ENCODE data around the gene NKD2. TPM values are rescaled to one million over a fixed set of nuclear protein-coding genes. Genes with fewer than 3 reads are reported as not detected.
A peak's percentile ranks its signal among the peaks of the same experiment; 100 is the strongest.

Gene NKD2
- total and polyA plus RNA-seq, 2 of the 4 experiments (the other 2 are of a cell fraction): not detected

DNA sequence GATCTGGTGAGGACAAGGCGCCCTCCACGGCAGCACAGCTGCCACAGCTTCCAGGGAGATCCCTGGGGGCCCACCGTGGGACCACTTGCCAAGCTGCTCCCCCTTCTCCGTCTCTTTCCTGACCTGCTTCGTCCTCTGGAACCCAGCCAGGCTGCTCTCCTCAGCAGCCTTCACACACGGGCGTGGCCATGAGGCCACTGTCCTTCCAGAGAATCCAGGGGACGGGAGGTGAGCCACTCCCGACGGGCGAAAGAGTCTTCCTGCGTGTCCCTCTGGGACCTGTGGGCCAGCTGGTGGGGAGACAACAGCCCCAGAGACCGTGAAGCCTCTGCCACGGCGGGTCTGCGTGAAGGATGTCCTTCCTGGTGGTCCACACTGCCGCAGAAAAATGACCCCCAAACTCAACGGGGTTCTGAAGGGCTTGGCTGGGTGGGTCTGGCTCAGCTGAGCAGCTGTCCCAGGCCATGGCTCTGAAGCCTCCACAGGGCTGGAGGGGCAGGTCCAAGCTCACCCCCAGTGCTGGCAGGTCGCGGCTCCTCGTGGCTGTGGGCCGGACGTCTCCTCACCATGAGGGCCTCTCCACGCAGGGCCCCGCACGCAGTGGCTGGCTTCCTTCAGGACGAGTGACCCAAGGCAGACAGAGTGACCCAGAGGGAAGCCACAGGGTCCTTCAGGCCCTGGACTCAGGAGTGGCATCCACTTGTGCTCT is 47.4 kb upstream of the NKD2 start:
- Histone ChIP-seq H4K91ac (ENCODE audit: insufficient read depth, low read depth, low read length) (no peak overlapping the region), H2BK5ac (ENCODE audit: low read depth, low read length, poor library complexity, severe bottlenecking) (no peak overlapping the region), H3K79me1 (ENCODE audit: low read depth in 1 of 2, low read length in 2 of 2) (no peaks in the 10 kb centered on the region), H3K4me2 (ENCODE audit: low read depth, low read length) (no peak overlapping the region), H2BK20ac (ENCODE audit: low read depth, low read length) (no peak overlapping the region), H2AFZ (replicated peaks; ENCODE audit: low read length, poor library complexity) (no peak overlapping the region), H3K14ac (replicated peaks; ENCODE audit: low read depth, low read length) (no peak overlapping the region), H3K56ac (ENCODE audit: extremely low read depth, insufficient read depth, low read length) (no peak overlapping the region), H4K8ac (ENCODE audit: low read depth in 2 of 2, low read length in 2 of 2) (no peak overlapping the region), H3K23ac (ENCODE audit: low read depth, low read length) (no peak overlapping the region), H2AK5ac (ENCODE audit: low read depth, low read length) (peak overlapping the region; percentile 50; the same call in 1 of the 2 replicates), H3K4me3 (ENCODE audit: insufficient read depth, low read depth, low read length) (no peak overlapping the region), H4K5ac (ENCODE audit: low read depth, low read length) (no peak overlapping the region), H2AK9ac (replicated peaks; ENCODE audit: low read depth, low read length, poor library complexity) (no peak overlapping the region), H3K9me1 (ENCODE audit: insufficient read depth, low read length) (peaks cover 13% of the 10 kb centered on the region), H4K20me1 (ENCODE audit: insufficient read depth, low read length) (peaks cover 19% of the 10 kb centered on the region; the same call in 1 of the 2 replicates), H3K4ac (ENCODE audit: low read depth, low read length) (no peak overlapping the region), H3K36me3 (ENCODE audit: control insufficient read depth, insufficient read depth, low read length) (no peaks in the 10 kb centered on the region), H3K18ac (ENCODE audit: low read depth, low read length) (no peak overlapping the region), H2BK15ac (ENCODE audit: low read depth, low read length) (no peak overlapping the region), H3K27ac (ENCODE audit: insufficient read depth, low read length) (no peak overlapping the region), H3K4me1 (ENCODE audit: control insufficient read depth, insufficient read depth, low read length) (peaks cover 42% of the 10 kb centered on the region), H2BK120ac (ENCODE audit: low read depth, low read length) (no peak overlapping the region; the same call in 1 of the 2 replicates), H3K9ac (ENCODE audit: low read depth, low read length) (no peak overlapping the region), H3K9me3 (ENCODE audit: control insufficient read depth, insufficient read depth, low read length) (0 out of 2 replicates have a peak, but pooled peaks cover under 1% of the 10 kb centered on the region), H3K27me3 (ENCODE audit: control insufficient read depth, insufficient read depth, low read length) (peaks cover 41% of the 10 kb centered on the region)
- intact Hi-C loops (cut with micrococcal nuclease): no loop called here
- in situ Hi-C loops (cut with MboI; ENCODE audit: low sequenced_read_pairs): loop anchor here (25.0 kb wide), 1 partner anchor 826 kb away; the partner anchor contains the start of gene MRPL36
- dilution Hi-C loops (cut with HindIII; ENCODE audit: low sequenced_read_pairs, unreplicated experiment): no loop called here
- no peak for DNase-seq
- 82% methylated on average over 11 of the region's 27 CpGs; no CpG with 5 or more reads in 1 of the 2 experiments for WGBS, 2 experiments (ENCODE audit: extremely low coverage in 2 of 2, insufficient read length in 1 of 2)
- ATAC-seq (ENCODE audit: low read depth): no peak
- POLR2A ChIA-PET (ENCODE audit: unreplicated experiment): no interaction called here
- BruUV-seq (replicated peaks): no TSS peak
- CTCF ChIA-PET: no interaction called here
- TF ChIP-seq FOS (IDR thresholded peaks at IDR 0.05; ENCODE audit: low read depth, low read length) (no peak), POLR2A (IDR thresholded peaks at IDR 0.05; ENCODE audit: low read depth, low read length) (no peak), NFE2L2 (IDR thresholded peaks at IDR 0.05; ENCODE audit: low read depth, low read length) (no peak), RFX5 (IDR thresholded peaks at IDR 0.05; ENCODE audit: low read depth, low read length) (no peak), MAZ (IDR thresholded peaks at IDR 0.05; ENCODE audit: borderline replicate concordance, low read depth, low read length) (no peak), CEBPB (IDR thresholded peaks at IDR 0.05; ENCODE audit: low read depth, low read length) (no peak), RCOR1 (IDR thresholded peaks at IDR 0.05; ENCODE audit: insufficient replicate concordance, low read length) (no peak), MXI1 (IDR thresholded peaks at IDR 0.05; ENCODE audit: borderline replicate concordance, low read depth, low read length) (no peak), RAD21 (IDR thresholded peaks at IDR 0.05; ENCODE audit: low read length) (no peak), MAFK (IDR thresholded peaks at IDR 0.05; ENCODE audit: low read depth, low read length) (no peak), CHD1 (IDR thresholded peaks at IDR 0.05; ENCODE audit: low read depth, low read length) (no peak), BHLHE40 (IDR thresholded peaks at IDR 0.05; ENCODE audit: low read depth, low read length) (no peak)
- TF ChIP-seq, protein P1, sequence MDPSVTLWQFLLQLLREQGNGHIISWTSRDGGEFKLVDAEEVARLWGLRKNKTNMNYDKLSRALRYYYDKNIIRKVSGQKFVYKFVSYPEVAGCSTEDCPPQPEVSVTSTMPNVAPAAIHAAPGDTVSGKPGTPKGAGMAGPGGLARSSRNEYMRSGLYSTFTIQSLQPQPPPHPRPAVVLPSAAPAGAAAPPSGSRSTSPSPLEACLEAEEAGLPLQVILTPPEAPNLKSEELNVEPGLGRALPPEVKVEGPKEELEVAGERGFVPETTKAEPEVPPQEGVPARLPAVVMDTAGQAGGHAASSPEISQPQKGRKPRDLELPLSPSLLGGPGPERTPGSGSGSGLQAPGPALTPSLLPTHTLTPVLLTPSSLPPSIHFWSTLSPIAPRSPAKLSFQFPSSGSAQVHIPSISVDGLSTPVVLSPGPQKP (IDR thresholded peaks at IDR 0.05; ENCODE audit: borderline replicate concordance, low read depth, low read length): no peak
- TF ChIP-seq, protein P2, sequence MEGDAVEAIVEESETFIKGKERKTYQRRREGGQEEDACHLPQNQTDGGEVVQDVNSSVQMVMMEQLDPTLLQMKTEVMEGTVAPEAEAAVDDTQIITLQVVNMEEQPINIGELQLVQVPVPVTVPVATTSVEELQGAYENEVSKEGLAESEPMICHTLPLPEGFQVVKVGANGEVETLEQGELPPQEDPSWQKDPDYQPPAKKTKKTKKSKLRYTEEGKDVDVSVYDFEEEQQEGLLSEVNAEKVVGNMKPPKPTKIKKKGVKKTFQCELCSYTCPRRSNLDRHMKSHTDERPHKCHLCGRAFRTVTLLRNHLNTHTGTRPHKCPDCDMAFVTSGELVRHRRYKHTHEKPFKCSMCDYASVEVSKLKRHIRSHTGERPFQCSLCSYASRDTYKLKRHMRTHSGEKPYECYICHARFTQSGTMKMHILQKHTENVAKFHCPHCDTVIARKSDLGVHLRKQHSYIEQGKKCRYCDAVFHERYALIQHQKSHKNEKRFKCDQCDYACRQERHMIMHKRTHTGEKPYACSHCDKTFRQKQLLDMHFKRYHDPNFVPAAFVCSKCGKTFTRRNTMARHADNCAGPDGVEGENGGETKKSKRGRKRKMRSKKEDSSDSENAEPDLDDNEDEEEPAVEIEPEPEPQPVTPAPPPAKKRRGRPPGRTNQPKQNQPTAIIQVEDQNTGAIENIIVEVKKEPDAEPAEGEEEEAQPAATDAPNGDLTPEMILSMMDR (conservative IDR thresholded peaks at IDR 0.05; ENCODE audit: low read depth, low read length): no peak
- TF ChIP-seq, protein P3, sequence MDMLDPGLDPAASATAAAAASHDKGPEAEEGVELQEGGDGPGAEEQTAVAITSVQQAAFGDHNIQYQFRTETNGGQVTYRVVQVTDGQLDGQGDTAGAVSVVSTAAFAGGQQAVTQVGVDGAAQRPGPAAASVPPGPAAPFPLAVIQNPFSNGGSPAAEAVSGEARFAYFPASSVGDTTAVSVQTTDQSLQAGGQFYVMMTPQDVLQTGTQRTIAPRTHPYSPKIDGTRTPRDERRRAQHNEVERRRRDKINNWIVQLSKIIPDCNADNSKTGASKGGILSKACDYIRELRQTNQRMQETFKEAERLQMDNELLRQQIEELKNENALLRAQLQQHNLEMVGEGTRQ (IDR thresholded peaks at IDR 0.05; ENCODE audit: low read depth, low read length): no peak

All from IMR-90 (cell line).